Stomach (tissue), 4 donors: ENCODE measurements around the gene DNAAF1.

ENCODE experiments used
- EP300 ChIP-seq: sonication (generic); formaldehyde crosslinking; IDR thresholded peaks from one replicate; pipeline ENCODE4 v1.6.1; 2017; ENCODE audit warnings: antibody characterized with exemption
- POLR2A ChIP-seq, 4 donors: fragments of 450-650 bp; IDR thresholded peaks; one replicate each; pipeline ENCODE4 v1.6.1; 2016; ENCODE audit warnings: antibody characterized with exemption in 4 of 4, control low read depth in 2 of 4, mild to moderate bottlenecking in 1 of 4, moderate library complexity in 1 of 4
- POLR2AphosphoS5 ChIP-seq, 3 donors: sonication (generic); formaldehyde crosslinking; IDR thresholded peaks; one replicate each; pipeline ENCODE4 v1.6.1; 2016; ENCODE audit warnings: antibody characterized with exemption in 3 of 3
- TF ChIP-seq, protein P1 (sequence below), 7 experiments: fragments of 450-650 bp in 4 of 7; fragments of 200-600 bp in 3 of 7; sonication (generic) in 3 of 7; IDR thresholded peaks; one replicate each; pipeline ENCODE4 v1.5.1; 2016 to 2019; ENCODE audit warnings: antibody characterized with exemption in 7 of 7, control low read depth in 2 of 7, mild to moderate bottlenecking in 1 of 7

DNA sequence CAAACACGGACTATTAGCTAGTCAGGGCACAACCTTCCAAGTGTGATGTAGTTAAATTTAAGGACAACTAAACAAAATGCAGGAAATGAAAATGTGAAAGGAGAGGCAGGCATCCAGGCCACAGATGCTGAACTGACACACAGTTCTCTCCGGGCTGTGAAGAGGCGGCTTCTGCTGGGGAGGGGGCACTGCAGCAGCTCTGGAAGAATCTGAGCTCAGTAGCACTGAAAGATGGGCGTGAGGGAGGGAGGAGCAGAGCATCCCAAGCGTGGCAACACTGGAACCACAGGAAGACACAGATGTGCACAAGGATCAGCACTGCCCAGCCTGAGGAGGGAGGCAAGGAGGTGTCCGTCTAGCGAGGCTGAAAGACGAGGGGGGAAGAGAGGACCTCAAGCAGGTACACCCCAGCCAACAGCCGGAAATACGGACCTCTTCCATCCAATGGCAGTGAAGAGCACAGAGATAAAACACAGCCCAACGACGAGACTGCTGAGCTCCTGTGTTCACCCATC lies 39.8 kb upstream of the DNAAF1 start:
- TF ChIP-seq, protein P1, sequence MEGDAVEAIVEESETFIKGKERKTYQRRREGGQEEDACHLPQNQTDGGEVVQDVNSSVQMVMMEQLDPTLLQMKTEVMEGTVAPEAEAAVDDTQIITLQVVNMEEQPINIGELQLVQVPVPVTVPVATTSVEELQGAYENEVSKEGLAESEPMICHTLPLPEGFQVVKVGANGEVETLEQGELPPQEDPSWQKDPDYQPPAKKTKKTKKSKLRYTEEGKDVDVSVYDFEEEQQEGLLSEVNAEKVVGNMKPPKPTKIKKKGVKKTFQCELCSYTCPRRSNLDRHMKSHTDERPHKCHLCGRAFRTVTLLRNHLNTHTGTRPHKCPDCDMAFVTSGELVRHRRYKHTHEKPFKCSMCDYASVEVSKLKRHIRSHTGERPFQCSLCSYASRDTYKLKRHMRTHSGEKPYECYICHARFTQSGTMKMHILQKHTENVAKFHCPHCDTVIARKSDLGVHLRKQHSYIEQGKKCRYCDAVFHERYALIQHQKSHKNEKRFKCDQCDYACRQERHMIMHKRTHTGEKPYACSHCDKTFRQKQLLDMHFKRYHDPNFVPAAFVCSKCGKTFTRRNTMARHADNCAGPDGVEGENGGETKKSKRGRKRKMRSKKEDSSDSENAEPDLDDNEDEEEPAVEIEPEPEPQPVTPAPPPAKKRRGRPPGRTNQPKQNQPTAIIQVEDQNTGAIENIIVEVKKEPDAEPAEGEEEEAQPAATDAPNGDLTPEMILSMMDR (IDR thresholded peaks at IDR 0.05): no peak
- no peak for TF ChIP-seq POLR2A (IDR thresholded peaks at IDR 0.05)
- no peak for TF ChIP-seq EP300
- TF ChIP-seq POLR2AphosphoS5 (IDR thresholded peaks at IDR 0.05): no peak
